CD14-positive monocyte (primary cell): ENCODE data around the gene CCDC78. TPM values are rescaled to one million over a fixed set of nuclear protein-coding genes. Genes with fewer than 3 reads are reported as not detected.

Experiments
- DNase-seq, 3 donors: peaks; one replicate each; pipeline ENCODE4 v3.0.0-alpha.2; 2011 to 2022
- H2AFZ ChIP-seq: 2 replicates; pipeline ENCODE4 v1.6.0; 2012; ENCODE audit warnings: mild to moderate bottlenecking, low read depth, low read length, inconsistent platforms; ENCODE audit not compliant: insufficient read depth, poor library complexity, severe bottlenecking
- H3K27ac ChIP-seq, 2 donors: 1 replicate in 1 of 2; 2 replicates in 1 of 2; pipeline ENCODE4 v1.5.1; 2012 to 2013; ENCODE audit warnings: low read length in 2 of 2, control low read depth in 1 of 2, inconsistent platforms in 1 of 2, low read depth in 1 of 2, mild to moderate bottlenecking in 1 of 2
- H3K27me3 ChIP-seq, 2 donors: one replicate each; pipeline versions ENCODE4 v1.6.0 to v1.6.1; 2011 to 2013; ENCODE audit warnings: low read length in 2 of 2; ENCODE audit not compliant: control insufficient read depth in 2 of 2, insufficient read depth in 2 of 2
- H3K36me3 ChIP-seq, 2 donors: replicated peaks in 1 of 2; 1 replicate in 1 of 2; 2 replicates in 1 of 2; pipeline versions ENCODE4 v1.5.1 to v1.6.1; 2012 to 2013; ENCODE audit warnings: low read length in 2 of 2, control low read depth in 1 of 2, inconsistent platforms in 1 of 2, mild to moderate bottlenecking in 1 of 2; ENCODE audit not compliant: insufficient read depth in 2 of 2, control insufficient read depth in 1 of 2
- H3K4me1 ChIP-seq, 2 donors: 1 replicate in 1 of 2; 2 replicates in 1 of 2; pipeline versions ENCODE4 v1.5.1 to v1.6.1; 2012 to 2013; ENCODE audit warnings: low read length in 2 of 2, control low read depth in 1 of 2, inconsistent platforms in 1 of 2, mild to moderate bottlenecking in 1 of 2, moderate library complexity in 1 of 2; ENCODE audit not compliant: insufficient read depth in 2 of 2, control insufficient read depth in 1 of 2
- H3K4me2 ChIP-seq: replicated peaks from 2 replicates; pipeline ENCODE3; 2012; ENCODE audit warnings: low read length, moderate library complexity, mild to moderate bottlenecking; ENCODE audit not compliant: poor library complexity, severe bottlenecking; ENCODE audit errors: extremely low read depth
- H3K4me3 ChIP-seq, 3 experiments: fragments of 200-600 bp in 1 of 3; sonication (generic) in 1 of 3; replicated peaks in 1 of 3; 1 replicate in 2 of 3; 2 replicates in 1 of 3; pipeline ENCODE4 v1.5.1; 2011 to 2013; ENCODE audit warnings: low read length in 3 of 3, mild to moderate bottlenecking in 3 of 3, control low read depth in 2 of 3, low read depth in 2 of 3, inconsistent platforms in 1 of 3, moderate library complexity in 1 of 3
- H3K79me2 ChIP-seq: 2 replicates; pipeline ENCODE4 v1.6.0; 2012; ENCODE audit warnings: mild to moderate bottlenecking, control low read depth, inconsistent platforms, low read length, moderate library complexity; ENCODE audit not compliant: insufficient read depth
- H3K9ac ChIP-seq: 2 replicates; pipeline ENCODE4 v1.6.0; 2017; ENCODE audit warnings: low read length, mild to moderate bottlenecking; ENCODE audit not compliant: insufficient read depth, poor library complexity, severe bottlenecking
- H3K9me3 ChIP-seq, 2 donors: replicated peaks in 1 of 2; 1 replicate in 1 of 2; 2 replicates in 1 of 2; pipeline versions ENCODE4 v1.5.1 to v1.6.1; 2012 to 2013; ENCODE audit warnings: low read length in 2 of 2, control low read depth in 1 of 2; ENCODE audit not compliant: control insufficient read depth in 1 of 2, insufficient read depth in 1 of 2
- H4K20me1 ChIP-seq: 2 replicates; pipeline ENCODE4 v1.6.0; 2012; ENCODE audit warnings: mild to moderate bottlenecking, low read length, control low read depth, moderate library complexity; ENCODE audit not compliant: insufficient read depth
- H3K27ac Mint-ChIP-seq, 7 donors: one replicate each; pipeline ENCODE4 v1.8.0; 2020; ENCODE audit warnings: mild to moderate bottlenecking in 7 of 7, mixed read lengths in 7 of 7, moderate library complexity in 6 of 7, inconsistent platforms in 2 of 7
- H3K27me3 Mint-ChIP-seq, 3 donors: one replicate each; pipeline ENCODE4 v1.8.0; 2021 to 2022; ENCODE audit warnings: low read depth in 3 of 3, mild to moderate bottlenecking in 3 of 3, mixed read lengths in 3 of 3, moderate library complexity in 3 of 3, inconsistent platforms in 1 of 3
- H3K36me3 Mint-ChIP-seq, 2 donors: one replicate each; pipeline ENCODE4 v1.8.0; 2020; ENCODE audit warnings: mixed read lengths in 2 of 2, inconsistent platforms in 1 of 2, mild to moderate bottlenecking in 1 of 2
- H3K4me1 Mint-ChIP-seq: one replicate; pipeline ENCODE4 v1.8.0; 2020; ENCODE audit warnings: mild to moderate bottlenecking, mixed read lengths
- H3K4me3 Mint-ChIP-seq, 2 donors: one replicate each; pipeline ENCODE4 v1.8.0; 2020; ENCODE audit warnings: mild to moderate bottlenecking in 2 of 2, mixed read lengths in 2 of 2, moderate library complexity in 1 of 2
- H3K9me3 Mint-ChIP-seq, 7 donors: one replicate each; pipeline ENCODE4 v1.8.0; 2020 to 2022; ENCODE audit warnings: mixed read lengths in 7 of 7, mild to moderate bottlenecking in 6 of 7, moderate library complexity in 6 of 7, inconsistent platforms in 2 of 7
- WGBS: methylation state at CpG from one replicate; pipeline ENCODE4 v1.1.5; 2013; ENCODE audit warnings: missing lambda C conversion rate; ENCODE audit not compliant: insufficient coverage; 5-methylcytosine and 5-hydroxymethylcytosine counted together
- intact Hi-C, 2 donors: fragments of 100-400 bp; cut with micrococcal nuclease; formaldehyde crosslinking; loops; one replicate each; pipeline versions ENCODE4 v1.15.0 to v1.15.1; 2023
- polyA plus RNA-seq, 3 donors: library from polyadenylated mRNA; depleted of rRNA in 1 of 3; unstranded in 2 of 3; stranded (reverse) in 1 of 3; fragments of 300-500 nt in 2 of 3; fragments of >200 nt in 1 of 3; fragmentation: Illumina TruSeq in 2 of 3; gene quantifications; 1 replicate in 2 of 3; 2 replicates in 1 of 3; pipeline ENCODE4 v1.2.3, GENCODE V29; 2012 to 2021
- TF ChIP-seq, protein P1 (sequence below): fragments of 200-600 bp; IDR thresholded peaks from one replicate; pipeline ENCODE4 v1.8.0; 2022; ENCODE audit warnings: antibody characterized with exemption, mild to moderate bottlenecking

Gene CCDC78
- polyA plus RNA-seq, 3 donors = 0.96 TPM; not detected in 2

DNA sequence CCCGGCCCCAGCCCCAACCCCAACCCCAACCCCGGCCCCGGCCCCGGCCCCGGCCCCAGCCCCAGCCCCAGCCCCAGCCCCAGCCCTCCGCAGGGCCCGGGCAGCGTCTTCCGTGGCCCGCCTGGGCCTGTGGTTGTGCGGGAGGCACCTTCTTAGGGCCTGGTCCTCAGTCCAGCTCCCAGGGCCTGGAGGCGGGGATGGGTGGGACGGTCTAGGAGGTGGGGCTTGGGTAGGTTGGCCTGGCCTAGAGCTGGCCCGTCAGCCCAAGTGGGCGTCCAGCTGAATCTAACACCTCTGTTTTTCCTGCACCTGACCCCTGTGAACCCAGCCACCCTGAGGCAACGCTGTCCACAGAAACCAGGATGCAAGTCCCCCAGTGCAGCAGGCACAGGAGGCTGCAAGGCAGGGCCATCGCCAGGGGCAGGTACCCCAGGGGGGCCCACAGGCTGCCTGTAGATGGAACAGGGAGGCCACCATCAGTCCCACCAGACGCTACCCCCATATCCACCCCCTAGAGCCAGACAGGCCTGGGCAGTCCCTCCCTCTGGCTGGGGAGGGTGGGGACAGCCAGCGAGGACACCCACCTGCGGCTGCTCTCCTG lies 43.0 kb upstream of the CCDC78 start:
- no peaks in the 10 kb centered on the region for H3K9me3 Mint-ChIP-seq
- no peak for DNase-seq
- H3K9me3 ChIP-seq = no peaks in the 10 kb centered on the region
- no peaks in the 10 kb centered on the region for H3K36me3 Mint-ChIP-seq
- no peak overlapping the region for H3K4me2 ChIP-seq
- 76% methylated on average over 10 of the region's 20 CpGs for WGBS
- H2AFZ ChIP-seq = no peak overlapping the region
- H3K4me1 Mint-ChIP-seq = no peaks in the 10 kb centered on the region
- no peak overlapping the region for H3K4me3 ChIP-seq
- no peak overlapping the region for H3K9ac ChIP-seq
- no peaks in the 10 kb centered on the region for H3K79me2 ChIP-seq
- intact Hi-C loops = no loop called here
- H3K27ac ChIP-seq = no peak overlapping the region
- H4K20me1 ChIP-seq = no peaks in the 10 kb centered on the region
- no peak overlapping the region for H3K4me3 Mint-ChIP-seq
- H3K4me1 ChIP-seq = no peaks in the 10 kb centered on the region
- TF ChIP-seq, protein P1, sequence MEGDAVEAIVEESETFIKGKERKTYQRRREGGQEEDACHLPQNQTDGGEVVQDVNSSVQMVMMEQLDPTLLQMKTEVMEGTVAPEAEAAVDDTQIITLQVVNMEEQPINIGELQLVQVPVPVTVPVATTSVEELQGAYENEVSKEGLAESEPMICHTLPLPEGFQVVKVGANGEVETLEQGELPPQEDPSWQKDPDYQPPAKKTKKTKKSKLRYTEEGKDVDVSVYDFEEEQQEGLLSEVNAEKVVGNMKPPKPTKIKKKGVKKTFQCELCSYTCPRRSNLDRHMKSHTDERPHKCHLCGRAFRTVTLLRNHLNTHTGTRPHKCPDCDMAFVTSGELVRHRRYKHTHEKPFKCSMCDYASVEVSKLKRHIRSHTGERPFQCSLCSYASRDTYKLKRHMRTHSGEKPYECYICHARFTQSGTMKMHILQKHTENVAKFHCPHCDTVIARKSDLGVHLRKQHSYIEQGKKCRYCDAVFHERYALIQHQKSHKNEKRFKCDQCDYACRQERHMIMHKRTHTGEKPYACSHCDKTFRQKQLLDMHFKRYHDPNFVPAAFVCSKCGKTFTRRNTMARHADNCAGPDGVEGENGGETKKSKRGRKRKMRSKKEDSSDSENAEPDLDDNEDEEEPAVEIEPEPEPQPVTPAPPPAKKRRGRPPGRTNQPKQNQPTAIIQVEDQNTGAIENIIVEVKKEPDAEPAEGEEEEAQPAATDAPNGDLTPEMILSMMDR = no peak
- H3K36me3 ChIP-seq = no peaks in the 10 kb centered on the region
- peaks cover 0 to 2% of the 10 kb centered on the region in 2 donors for H3K27me3 ChIP-seq
- H3K27me3 Mint-ChIP-seq = peaks cover 0 to 9% (median 2%) of the 10 kb centered on the region in 3 donors
- no peak overlapping the region for H3K27ac Mint-ChIP-seq

DNA sequence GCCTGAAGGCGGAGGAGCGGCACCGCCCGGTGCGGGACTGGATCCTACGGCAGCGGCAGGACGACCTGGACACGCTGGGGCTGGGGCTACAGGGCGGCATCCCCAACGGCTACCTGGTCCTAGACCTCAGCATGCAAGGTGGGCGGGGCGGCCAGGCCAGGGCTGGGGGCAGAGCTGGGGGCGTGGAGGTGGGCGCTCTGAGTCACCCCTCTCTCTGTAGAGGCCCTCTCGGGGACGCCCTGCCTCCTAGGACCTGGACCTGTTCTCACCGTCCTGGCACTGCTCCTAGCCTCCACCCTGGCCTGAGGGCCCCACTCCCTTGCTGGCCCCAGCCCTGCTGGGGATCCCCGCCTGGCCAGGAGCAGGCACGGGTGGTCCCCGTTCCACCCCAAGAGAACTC lies 42.2 kb upstream of the CCDC78 start:
- Histone ChIP-seq H3K36me3 (no peaks in the 10 kb centered on the region), H3K4me1 (no peaks in the 10 kb centered on the region), H3K9me3 (no peaks in the 10 kb centered on the region), H4K20me1 (no peaks in the 10 kb centered on the region), H3K4me3 (no peak overlapping the region), H3K27me3 (peaks cover 0 to 2% of the 10 kb centered on the region in 2 donors), H3K4me2 (no peak overlapping the region), H3K79me2 (no peaks in the 10 kb centered on the region), H3K27ac (no peak overlapping the region), H3K9ac (no peak overlapping the region), H2AFZ (no peak overlapping the region)
- intact Hi-C loops = no loop called here
- TF ChIP-seq, protein P1 = no peak
- Mint-ChIP-seq H3K36me3 (no peaks in the 10 kb centered on the region), H3K9me3 (no peaks in the 10 kb centered on the region), H3K27ac (no peak overlapping the region), H3K4me3 (no peak overlapping the region), H3K27me3 (peaks cover 0 to 9% (median 3%) of the 10 kb centered on the region in 3 donors), H3K4me1 (no peaks in the 10 kb centered on the region)
- no peak for DNase-seq
- 88% methylated on average over 21 of the region's 21 CpGs for WGBS
